MCF 10A (cell line): ENCODE results near the gene PIANP. TPM values are rescaled to one million over a fixed set of nuclear protein-coding genes. Genes with fewer than 3 reads are reported as not detected.

Experiments used
- BruUV-seq: library from RNA; stranded (reverse); fragments of 400-500 nt; replicated peaks from 2 replicates; lab custom pipeline; 2021; lab: Mats Ljungman, UMichigan
- CTCF ChIA-PET: fragments of 300-600 bp; sonication (Branson Sonifier 250); formaldehyde crosslinking; extraction: SDS; loops from one replicate; lab custom pipeline; 2021; ENCODE audit warnings: antibody characterized with exemption, inconsistent platforms; lab: Yijun Ruan, JAX
- POLR2A ChIA-PET: fragments of 300-600, 350-650 bp; sonication (Branson Sonifier 250); formaldehyde crosslinking; extraction: SDS; loops from one replicate; lab custom pipeline; 2020; ENCODE audit warnings: antibody characterized with exemption, inconsistent platforms; lab: Yijun Ruan, JAX
- DNase-seq: peaks from one replicate; pipeline ENCODE4 v3.0.0-alpha.2; 2018; ENCODE audit not compliant: unreplicated experiment
- H3K27ac Mint-ChIP-seq: one replicate; pipeline ENCODE4 v1.8.0; 2022; ENCODE audit warnings: mild to moderate bottlenecking, low read depth, mixed read lengths; ENCODE audit not compliant: unreplicated experiment
- H3K27me3 Mint-ChIP-seq: one replicate; pipeline ENCODE4 v1.8.0; 2022; ENCODE audit warnings: mixed read lengths; ENCODE audit not compliant: insufficient read depth, unreplicated experiment
- H3K36me3 Mint-ChIP-seq: one replicate; pipeline ENCODE4 v1.8.0; 2022; ENCODE audit warnings: mild to moderate bottlenecking, moderate library complexity, mixed read lengths; ENCODE audit not compliant: insufficient read depth, unreplicated experiment
- H3K4me1 Mint-ChIP-seq: one replicate; pipeline ENCODE4 v1.8.0; 2022; ENCODE audit warnings: mixed read lengths; ENCODE audit not compliant: insufficient read depth, unreplicated experiment
- H3K4me3 Mint-ChIP-seq: one replicate; pipeline ENCODE4 v1.8.0; 2022; ENCODE audit warnings: mild to moderate bottlenecking, moderate library complexity, mixed read lengths; ENCODE audit not compliant: unreplicated experiment
- H3K9me3 Mint-ChIP-seq: one replicate; pipeline ENCODE4 v1.8.0; 2022; ENCODE audit warnings: mixed read lengths; ENCODE audit not compliant: unreplicated experiment
- intact Hi-C: fragments of 100-400 bp; cut with micrococcal nuclease; formaldehyde crosslinking; loops from 2 replicates; pipeline ENCODE4 v1.14.1; 2022
- total RNA-seq: library from RNA; stranded (reverse); gene quantifications from 2 replicates; pipeline ENCODE4 v1.2.3, GENCODE V29; 2022
- TF ChIP-seq, protein P1 (sequence below): fragments of 200-600 bp; IDR thresholded peaks from one replicate; pipeline ENCODE4 v1.8.0; 2022; ENCODE audit warnings: antibody characterized with exemption, mild to moderate bottlenecking; ENCODE audit not compliant: unreplicated experiment

Gene PIANP
- total RNA-seq, 1 experiment from 2014 or later: not detected

DNA sequence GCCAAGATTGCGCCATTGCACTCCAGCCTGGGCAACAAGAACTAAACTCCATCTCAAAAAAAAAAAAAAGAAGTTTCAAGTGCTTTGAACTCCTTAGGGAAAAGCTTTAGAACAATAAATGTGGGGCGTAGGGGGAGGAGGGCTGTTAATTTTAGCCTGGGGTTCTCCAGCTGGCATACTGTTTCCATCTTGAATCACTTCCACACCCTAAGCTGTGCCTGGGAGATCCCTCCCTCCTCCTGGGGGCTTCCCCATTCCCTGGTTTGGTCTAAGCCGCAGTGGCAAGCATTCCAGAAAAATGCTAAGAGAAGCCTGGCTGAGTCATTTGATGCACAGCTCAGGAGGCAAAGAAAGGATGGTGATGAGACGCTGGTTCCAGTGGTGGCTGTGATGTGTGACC is 9.1 kb downstream of the PIANP start:
- no peaks in the 10 kb centered on the region for H3K9me3 Mint-ChIP-seq
- no TSS peak for BruUV-seq
- POLR2A ChIA-PET: interaction anchor here (1.0 to 5.6 kb wide), 2 partner anchors 28 to 32 kb away, joined by 3 to 159 read pairs; partner anchors contain the start of gene COPS7A

DNA sequence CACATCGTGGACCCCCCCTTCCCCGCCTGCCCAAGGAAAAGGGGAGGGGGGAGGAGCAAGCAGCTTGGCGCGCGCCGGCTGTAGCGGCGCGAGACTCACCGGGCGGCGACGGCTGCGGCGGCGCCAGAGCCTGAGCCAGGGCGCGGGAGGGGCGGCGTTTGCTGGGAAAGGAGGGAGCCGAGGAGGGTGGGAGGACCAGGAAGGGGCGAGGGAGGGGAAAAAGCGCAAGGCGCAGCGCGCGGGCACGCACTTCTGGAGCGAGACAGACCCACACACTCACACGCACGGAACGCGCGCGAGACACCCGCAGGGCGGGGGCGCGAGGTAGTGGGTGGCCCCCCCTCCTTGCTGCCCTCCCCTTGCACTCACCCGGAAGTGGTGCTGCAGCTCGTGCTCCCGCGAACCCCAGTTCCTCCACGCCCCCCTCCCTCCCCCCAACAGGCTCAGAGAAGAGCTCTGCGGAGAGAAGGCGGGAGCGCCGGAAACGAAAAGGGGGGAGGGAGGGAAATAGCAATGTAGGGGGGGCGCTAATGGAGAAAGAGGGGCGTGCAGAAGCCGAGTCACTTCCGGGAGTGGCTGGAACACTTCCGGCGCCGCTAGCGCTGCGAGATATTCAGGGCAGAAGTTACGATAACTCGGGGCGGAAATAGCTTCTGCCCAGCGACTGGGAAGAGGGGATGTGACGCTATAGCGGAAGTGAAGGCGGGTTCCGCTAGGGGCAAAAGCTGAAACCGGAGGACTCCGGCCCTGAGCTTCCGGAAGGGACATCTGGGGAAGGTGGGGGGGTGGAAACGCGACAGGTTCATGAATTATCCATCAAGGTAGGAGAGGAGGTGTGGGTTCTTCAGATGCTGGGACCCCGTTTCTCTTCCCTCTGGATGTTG is 11.4 kb downstream of the PIANP start, which contains the start of gene ZNF384:
TSS of gene ZNF384 (minus strand) at position 377 of the 884 bp plus-strand sequence. CDS start 9,855 bp downstream, outside the sequence.
- POLR2A ChIA-PET: interaction anchor here (0.6 to 5.6 kb wide), 42 partner anchors 9 to 969 kb away, joined by 3 to 159 read pairs (median 4); partner anchors contain the start of genes CDCA3, COPS7A, ING4 and LPAR5
- H3K36me3 Mint-ChIP-seq: peaks cover 25% of the 10 kb centered on the region
- peaks cover 22% of the 10 kb centered on the region for H3K4me1 Mint-ChIP-seq
- TF ChIP-seq, protein P1, sequence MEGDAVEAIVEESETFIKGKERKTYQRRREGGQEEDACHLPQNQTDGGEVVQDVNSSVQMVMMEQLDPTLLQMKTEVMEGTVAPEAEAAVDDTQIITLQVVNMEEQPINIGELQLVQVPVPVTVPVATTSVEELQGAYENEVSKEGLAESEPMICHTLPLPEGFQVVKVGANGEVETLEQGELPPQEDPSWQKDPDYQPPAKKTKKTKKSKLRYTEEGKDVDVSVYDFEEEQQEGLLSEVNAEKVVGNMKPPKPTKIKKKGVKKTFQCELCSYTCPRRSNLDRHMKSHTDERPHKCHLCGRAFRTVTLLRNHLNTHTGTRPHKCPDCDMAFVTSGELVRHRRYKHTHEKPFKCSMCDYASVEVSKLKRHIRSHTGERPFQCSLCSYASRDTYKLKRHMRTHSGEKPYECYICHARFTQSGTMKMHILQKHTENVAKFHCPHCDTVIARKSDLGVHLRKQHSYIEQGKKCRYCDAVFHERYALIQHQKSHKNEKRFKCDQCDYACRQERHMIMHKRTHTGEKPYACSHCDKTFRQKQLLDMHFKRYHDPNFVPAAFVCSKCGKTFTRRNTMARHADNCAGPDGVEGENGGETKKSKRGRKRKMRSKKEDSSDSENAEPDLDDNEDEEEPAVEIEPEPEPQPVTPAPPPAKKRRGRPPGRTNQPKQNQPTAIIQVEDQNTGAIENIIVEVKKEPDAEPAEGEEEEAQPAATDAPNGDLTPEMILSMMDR: no peak
- intact Hi-C loops: loop anchor here (1.0 kb wide), 4 partner anchors 26 to 72 kb away; partner anchors contain the start of genes ING4 and MLF2
- BruUV-seq: no TSS peak
- peak; percentile 99 for DNase-seq
- no peaks in the 10 kb centered on the region for H3K9me3 Mint-ChIP-seq
- H3K27me3 Mint-ChIP-seq: peaks cover 3% of the 10 kb centered on the region
- H3K27ac Mint-ChIP-seq: peak within 1 kb of the TSS; percentile 99
- CTCF ChIA-PET: interaction anchor here (0.6 to 2.0 kb wide), 18 partner anchors 10 to 455 kb away, joined by 3 to 14 read pairs (median 3); partner anchors contain the start of genes COPS7A, LPAR5 and MLF2
- H3K4me3 Mint-ChIP-seq: peak within 1 kb of the TSS; percentile 98

More for the DNA sequence above, 9.1 kb downstream of the PIANP start:
- DNase-seq: no peak
- CTCF ChIA-PET: interaction anchor here (0.6 to 1.1 kb wide), 4 partner anchors 21 to 144 kb away, joined by 3 to 4 read pairs (median 3); no protein-coding TSS in a partner anchor
- peaks cover 18% of the 10 kb centered on the region for H3K4me1 Mint-ChIP-seq
- intact Hi-C loops: no loop called here
- H3K27ac Mint-ChIP-seq: no peak overlapping the region
- TF ChIP-seq, protein P1: no peak
- H3K36me3 Mint-ChIP-seq: peaks cover 16% of the 10 kb centered on the region
- peaks cover 12% of the 10 kb centered on the region for H3K27me3 Mint-ChIP-seq
- no peak overlapping the region for H3K4me3 Mint-ChIP-seq

DNA sequence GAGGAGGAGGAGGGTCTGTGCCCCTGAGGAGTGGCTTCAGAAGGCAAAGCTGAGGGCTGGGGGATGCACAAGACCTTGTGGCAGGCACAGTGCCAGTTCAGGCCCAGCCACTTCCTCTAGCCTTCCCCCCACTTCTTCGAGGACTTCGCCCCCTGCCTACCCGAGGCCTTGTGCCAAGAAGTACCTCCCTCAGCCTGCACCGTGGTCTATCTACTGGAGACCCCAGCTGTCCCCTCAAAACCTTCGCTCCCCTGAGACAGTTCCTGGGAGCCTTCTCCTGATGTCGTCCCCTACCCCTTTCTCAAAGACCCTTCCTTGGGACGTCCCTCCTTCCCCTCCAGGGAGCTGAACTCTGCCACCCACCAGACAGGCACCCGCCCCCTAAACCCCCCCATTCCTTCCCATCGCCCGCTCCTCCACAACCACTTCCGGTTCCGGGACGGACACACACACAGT is 12.0 kb downstream of the PIANP start:
- peaks cover 27% of the 10 kb centered on the region for H3K36me3 Mint-ChIP-seq
- ChIA-PET CTCF (interaction anchor here (0.6 to 2.0 kb wide), 17 partner anchors 10 to 456 kb away, joined by 3 to 14 read pairs (median 3); partner anchors contain the start of genes COPS7A, LPAR5 and MLF2), POLR2A (interaction anchor here (0.6 to 5.6 kb wide), 29 partner anchors 9 to 968 kb away, joined by 3 to 159 read pairs (median 5); partner anchors contain the start of genes CDCA3, COPS7A, ING4 and LPAR5)
- peaks cover 22% of the 10 kb centered on the region for H3K4me1 Mint-ChIP-seq
- TF ChIP-seq, protein P1: no peak
- BruUV-seq: no TSS peak
- no peaks in the 10 kb centered on the region for H3K27me3 Mint-ChIP-seq
- peak overlapping the region; percentile 99 for H3K27ac Mint-ChIP-seq
- no peaks in the 10 kb centered on the region for H3K9me3 Mint-ChIP-seq
- DNase-seq: peak; percentile 15
- intact Hi-C loops: loop anchor here (1.0 kb wide), 1 partner anchor 71 kb away; no protein-coding TSS in a partner anchor
- H3K4me3 Mint-ChIP-seq: peak overlapping the region; percentile 98
